GM19463 (cell line): ENCODE data around the gene STAT5A.
"Not testable (repeated sequence)": the region's sequence is repeated elsewhere in the genome, so short reads cannot be mapped to it uniquely, and the experiment has no call there.

Source experiments
- ATAC-seq: cut with Tn5 transposase; IDR thresholded peaks from one replicate; pipeline ENCODE4 v1.9.1; 2021; ENCODE audit warnings: mild to moderate bottlenecking, moderate library complexity; ENCODE audit not compliant: unreplicated experiment

The STAT5A gene

GRCh38 chr17:42359133-42359532 is 70.8 kb downstream of the STAT5A start:
- ATAC-seq, result no peak

GRCh38 chr17:42360388-42360787 is 72.1 kb downstream of the STAT5A start:
- ATAC-seq, result not testable (repeated sequence)
